GM21447 (cell line): ENCODE data around the gene CFAP126.
"Not testable (repeated sequence)": the region's sequence is repeated elsewhere in the genome, so short reads cannot be mapped to it uniquely, and the experiment has no call there.

Experiments
- ATAC-seq: cut with Tn5 transposase; IDR thresholded peaks from one replicate; pipeline ENCODE4 v1.9.1; 2021; ENCODE audit not compliant: unreplicated experiment

Gene CFAP126

GRCh38 chr1:161382214-161383019, 14.7 kb upstream of the CFAP126 start:
- ATAC-seq = no peak

GRCh38 chr1:161381707-161382106, 14.0 kb upstream of the CFAP126 start:
- ATAC-seq = no peak

DNA sequence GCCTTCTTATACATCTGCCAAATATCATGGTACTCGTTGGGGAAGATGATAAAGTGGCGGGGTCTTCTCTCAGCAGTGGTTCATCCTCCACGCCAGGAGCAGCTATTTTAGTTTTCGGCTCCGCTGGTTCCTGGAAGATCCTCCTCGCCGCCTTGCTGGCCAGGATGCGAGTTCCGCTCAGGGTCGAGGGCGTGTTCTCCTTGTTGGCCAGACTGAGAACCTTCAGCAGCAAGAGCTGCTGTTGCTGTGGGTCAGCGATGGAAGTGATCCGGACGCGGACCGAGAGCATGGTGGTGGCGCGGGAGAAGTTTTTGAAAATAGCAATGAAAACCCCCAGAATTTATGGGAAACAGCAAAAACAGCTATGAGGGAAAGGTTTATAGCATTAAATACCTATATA, 11.4 kb upstream of the CFAP126 start:
- ATAC-seq = no peak

GRCh38 chr1:161378014-161378413, 10.3 kb upstream of the CFAP126 start:
- no peak for ATAC-seq

DNA sequence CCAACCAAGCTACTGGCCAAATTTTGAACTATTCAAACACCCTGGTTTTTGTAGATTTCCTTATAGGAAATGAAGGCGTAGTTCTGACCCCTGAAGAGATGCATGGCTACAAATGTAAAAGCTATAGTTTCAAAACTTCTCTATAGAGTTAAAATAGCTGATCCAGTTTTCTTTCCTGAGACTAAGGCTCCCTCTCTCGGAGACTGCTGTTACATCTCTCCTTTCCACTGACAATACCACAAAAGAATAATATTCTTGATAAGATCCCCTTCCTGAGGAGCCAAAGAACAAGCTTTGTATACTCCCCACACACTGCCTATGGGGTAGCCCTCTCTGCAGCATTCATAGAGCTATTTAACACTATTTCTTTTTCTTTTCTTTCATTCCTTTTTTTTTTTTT, 6.7 kb upstream of the CFAP126 start:
- ATAC-seq = no peak

DNA sequence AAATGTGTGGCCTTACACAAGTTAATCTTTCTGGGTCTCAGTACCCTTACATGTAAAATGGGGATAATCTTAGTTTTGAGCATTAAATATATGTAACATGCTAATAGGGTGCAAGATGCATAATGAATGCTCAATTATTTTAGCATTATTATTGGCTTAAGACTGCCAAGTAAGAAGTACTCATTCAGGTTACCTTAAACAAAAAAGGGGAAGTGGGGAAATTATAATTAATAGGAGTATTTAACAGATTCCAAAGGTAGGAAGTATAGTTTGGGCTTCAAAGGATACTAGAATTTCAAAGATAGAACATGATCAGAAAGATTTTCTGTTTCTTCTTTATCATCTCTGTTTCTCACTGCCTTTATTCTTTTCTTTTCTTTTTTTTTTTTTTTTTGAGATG, 5.8 kb upstream of the CFAP126 start:
- ATAC-seq = no peak

GRCh38 chr1:161365207-161365606, 2.5 kb downstream of the CFAP126 start:
- no peak for ATAC-seq

- ATAC-seq = no peak
These were observed 3.3 kb downstream of the CFAP126 start for GRCh38 chr1:161364332-161364731.

- ATAC-seq = no peak
These were observed 8.4 kb downstream of the CFAP126 start for GRCh38 chr1:161359291-161359690.

- ATAC-seq = no peak
These were observed 10.6 kb downstream of the CFAP126 start for GRCh38 chr1:161357073-161357472.

DNA sequence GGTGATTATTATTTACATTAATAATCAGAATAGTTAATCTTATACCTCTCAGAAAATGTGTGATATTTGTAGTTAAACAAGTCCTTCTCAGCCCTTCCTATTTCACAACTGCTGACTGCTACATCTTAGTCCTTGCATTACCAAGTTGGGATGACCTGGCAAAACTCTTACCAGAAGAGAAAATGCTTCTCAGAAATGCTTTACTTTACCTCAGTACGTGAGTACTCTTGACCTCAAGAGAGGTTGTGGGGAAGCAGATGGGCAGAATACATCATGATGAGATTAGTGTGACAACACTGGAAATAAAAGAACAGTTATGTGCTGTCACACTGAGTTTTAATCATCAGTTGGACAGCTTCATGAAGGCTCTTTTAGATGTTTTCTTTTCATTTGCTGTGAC, 16.2 kb downstream of the CFAP126 start:
- ATAC-seq = no peak

DNA sequence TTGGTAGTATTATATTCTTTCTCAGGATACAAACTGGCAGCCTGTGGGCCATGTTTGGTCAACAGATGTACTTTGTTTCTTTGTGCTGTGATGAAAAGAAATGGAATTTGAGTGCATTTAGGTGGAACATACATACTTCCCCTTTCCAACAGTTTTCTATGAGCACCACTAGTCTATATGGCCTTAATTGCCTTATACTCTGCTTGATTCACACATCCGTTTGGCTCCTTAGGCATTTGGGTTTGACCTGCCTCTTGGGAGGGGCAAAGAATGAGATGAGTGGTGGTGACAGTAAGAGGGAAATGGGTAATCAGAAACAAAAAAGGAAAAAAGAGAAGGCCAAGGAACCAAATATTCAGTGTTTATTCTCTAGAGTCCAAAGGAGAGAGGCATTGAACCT, 17.0 kb downstream of the CFAP126 start:
- ATAC-seq = no peak

DNA sequence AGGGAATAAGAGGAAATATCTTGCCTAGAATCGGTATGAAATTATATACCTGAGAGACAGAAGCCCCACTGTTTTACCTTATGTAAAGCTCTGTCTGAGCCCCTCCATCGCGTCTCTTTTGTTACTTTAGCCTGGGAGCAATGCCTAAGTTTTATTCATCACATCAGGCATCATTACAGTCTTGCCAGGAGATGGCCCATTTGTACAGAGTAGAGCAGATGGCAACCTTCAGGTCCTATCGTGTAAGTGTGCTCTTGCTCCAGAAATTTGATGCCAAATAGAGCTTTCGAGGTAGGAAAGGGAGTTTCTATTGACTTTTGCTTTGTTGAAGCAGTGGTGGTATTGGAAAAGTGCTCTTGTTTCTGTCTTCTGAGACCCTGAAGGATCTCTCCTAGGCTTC, 24.9 kb downstream of the CFAP126 start:
- no peak for ATAC-seq

DNA sequence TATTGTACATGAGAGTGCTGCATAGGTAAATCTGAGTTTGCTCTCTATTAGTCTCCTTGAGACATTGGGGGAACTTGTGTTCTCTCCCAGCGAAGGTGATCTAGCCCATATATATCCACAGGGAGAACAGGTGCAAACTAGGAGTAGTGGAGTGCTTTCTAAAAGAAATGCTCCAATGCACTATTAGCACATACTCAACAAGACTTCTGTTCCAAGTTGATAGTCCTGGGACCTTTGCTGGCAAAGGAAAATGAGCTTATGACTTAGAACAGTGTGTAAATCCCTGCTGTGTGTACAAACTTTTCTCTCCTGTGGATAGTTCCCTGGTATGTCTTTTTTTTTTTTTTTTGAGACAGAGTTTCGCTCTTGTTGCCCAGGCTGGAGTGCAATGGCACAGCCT, 25.5 kb downstream of the CFAP126 start:
- ATAC-seq = no peak

- no peak for ATAC-seq
These were observed 31.9 kb downstream of the CFAP126 start for GRCh38 chr1:161335796-161336195.

DNA sequence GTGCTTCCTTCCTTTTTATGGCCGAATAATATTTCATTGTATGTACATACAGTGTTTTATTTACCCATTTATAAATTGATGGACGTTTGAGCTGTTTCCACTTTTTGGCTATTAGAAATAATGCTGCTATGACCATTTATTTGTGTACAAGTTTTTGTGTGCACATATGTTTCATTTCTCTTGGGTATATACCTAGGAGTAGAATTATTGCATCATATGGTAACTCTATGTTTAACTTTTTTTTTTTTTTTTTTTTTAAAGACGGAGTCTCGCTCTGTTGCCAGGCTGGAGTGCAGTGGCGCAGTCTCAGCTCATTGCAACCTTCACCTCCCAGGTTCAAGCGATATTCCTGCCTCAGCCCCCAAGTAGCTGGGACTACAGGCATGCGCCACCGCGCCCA, 34.5 kb downstream of the CFAP126 start:
- no peak for ATAC-seq

DNA sequence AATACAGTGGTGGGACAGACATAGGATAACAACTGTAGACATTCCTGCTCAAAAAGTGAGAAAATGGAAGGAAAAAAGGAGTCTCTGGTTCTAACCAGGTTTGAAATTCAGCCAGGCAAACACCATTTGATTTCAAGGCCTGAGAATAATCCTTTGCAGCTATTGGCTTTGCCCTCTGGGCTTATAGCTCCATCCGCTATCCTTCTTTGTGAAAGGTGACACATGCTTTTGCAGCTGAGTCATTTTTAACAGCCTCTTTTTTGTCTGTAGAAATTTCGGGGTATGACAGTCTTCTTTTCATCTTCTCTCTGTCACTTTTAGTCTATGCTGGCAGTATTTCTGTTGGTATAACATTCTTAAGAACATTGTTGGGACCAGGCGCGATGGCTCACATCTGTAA, 37.3 kb downstream of the CFAP126 start:
- ATAC-seq = no peak

DNA sequence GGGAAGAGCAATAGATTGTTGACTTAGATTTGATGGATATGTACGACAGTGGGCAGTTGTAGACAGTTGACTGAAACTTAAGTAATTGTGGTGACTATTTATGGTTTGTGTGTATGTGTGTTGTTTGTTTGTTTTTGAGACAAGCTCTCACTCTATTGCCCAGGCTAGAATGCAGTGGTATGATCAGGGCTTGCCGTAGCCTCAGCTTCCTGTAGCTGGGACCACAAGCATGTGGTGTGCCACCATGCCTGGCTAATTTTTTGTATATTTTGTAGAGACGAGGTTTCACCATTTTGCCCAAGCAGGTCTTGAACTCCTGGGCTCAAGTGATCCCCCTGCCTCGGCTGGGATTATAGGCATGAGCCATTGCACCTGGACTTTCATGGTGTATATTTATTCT, 43.7 kb downstream of the CFAP126 start:
- ATAC-seq = no peak

- not testable (repeated sequence) for ATAC-seq
These were observed 51.6 kb downstream of the CFAP126 start for GRCh38 chr1:161315841-161316674.
